ENCODE results near the gene DRD4.
"Not testable (repeated sequence)": the region's sequence is repeated elsewhere in the genome, so short reads cannot be mapped to it uniquely, and the experiment has no call there.

Gene DRD4

GRCh38 chr11:679271-680207 lies 42.5 kb downstream of the DRD4 start:
- DNase-seq (ENCODE audit: low spot score) = no peak

- no peak for DNase-seq (ENCODE audit: low spot score)
Observed at GRCh38 chr11:680476-680875, 43.4 kb downstream of the DRD4 start.

- DNase-seq (ENCODE audit: low spot score) = no peak
Observed at GRCh38 chr11:680970-681369, 43.9 kb downstream of the DRD4 start.

- DNase-seq (ENCODE audit: low spot score) = no peak
Observed at GRCh38 chr11:686451-687243, 49.6 kb downstream of the DRD4 start.

- DNase-seq (ENCODE audit: low spot score) = no peak
Observed at GRCh38 chr11:687751-688150, 50.7 kb downstream of the DRD4 start.

GRCh38 chr11:688681-689080 lies 51.6 kb downstream of the DRD4 start:
- no peak for DNase-seq (ENCODE audit: low spot score)

- no peak for DNase-seq (ENCODE audit: low spot score)
Observed at GRCh38 chr11:689625-690024, 52.6 kb downstream of the DRD4 start.

GRCh38 chr11:690244-690643 lies 53.2 kb downstream of the DRD4 start:
- DNase-seq (ENCODE audit: low spot score) = not testable (repeated sequence)
